HCT116 (cell line): ENCODE measurements around the gene DUSP14. TPM values are rescaled to one million over a fixed set of nuclear protein-coding genes. Genes with fewer than 3 reads are reported as not detected.

ENCODE experiments used
- ATAC-seq: fragments of 200-7000 bp; cut with Tn5 transposase; 2 replicates; pipeline ENCODE4 v1.9.1; 2020; ENCODE audit warnings: mild to moderate bottlenecking, moderate library complexity
- BruUV-seq: library from RNA; stranded (reverse); fragments of 400-500 nt; replicated peaks from 2 replicates; lab custom pipeline; 2021; lab: Mats Ljungman, UMichigan
- CTCF ChIA-PET: fragments of 300-600 bp; sonication (Branson Sonifier 250); formaldehyde crosslinking; loops from one replicate; lab custom pipeline; 2021; ENCODE audit warnings: antibody characterized with exemption; lab: Charles Lee
- POLR2A ChIA-PET: fragments of 300-600, 350-600 bp; sonication (Branson Sonifier 250); formaldehyde crosslinking; loops from one replicate; lab custom pipeline; 2021; ENCODE audit warnings: antibody characterized with exemption; lab: Charles Lee
- RAD21 ChIA-PET, 2 experiments: fragments of 300-600 bp; sonication (Branson Sonifier 250); formaldehyde crosslinking; loops; one replicate each; lab custom pipeline; 2023; ENCODE audit warnings: low total read pairs in 2 of 2; ENCODE audit not compliant: uncharacterized antibody in 2 of 2, unreplicated experiment in 2 of 2, low non-redundant PET in 1 of 2; lab: Charles Lee
- DNase-seq: peaks from one replicate; pipeline ENCODE4 v3.0.0-alpha.2; 2010; ENCODE audit warnings: low read depth, low spot score
- H2AFZ ChIP-seq: fragments of 200-600 bp; shearing (Covaris generic), sonication (generic); 2 replicates; pipeline ENCODE4 v1.6.1; 2017; ENCODE audit warnings: low read depth, mixed run types, mixed read lengths, antibody characterized with exemption, low read length; ENCODE audit not compliant: poor library complexity, severe bottlenecking
- H3K27ac ChIP-seq: 2 replicates; pipeline ENCODE4 v1.5.1; 2012; ENCODE audit warnings: low read depth, low read length
- H3K27me3 ChIP-seq: fragments of 200-600 bp; sonication (generic); 2 replicates; pipeline ENCODE4 v1.6.1; 2016; ENCODE audit warnings: mixed run types, low read length, mixed read lengths; ENCODE audit not compliant: insufficient read depth
- H3K36me3 ChIP-seq, 2 experiments: fragments of 200-500 bp in 1 of 2; fragments of 200-600 bp in 1 of 2; sonication (Bioruptor generic) in 1 of 2; sonication (generic) in 1 of 2; 2 replicates each; pipeline versions ENCODE4 v1.5.1 to v1.6.1; 2014 to 2016; ENCODE audit warnings: low read length in 2 of 2, inconsistent platforms in 1 of 2, mixed read lengths in 1 of 2, mixed run types in 1 of 2; ENCODE audit not compliant: insufficient read depth in 2 of 2, control insufficient read depth in 1 of 2
- H3K4me1 ChIP-seq, 2 experiments: fragments of 200-600 bp in 1 of 2; sonication (generic) in 1 of 2; 2 replicates each; pipeline versions ENCODE4 v1.5.1 to v1.6.1; 2012 to 2017; ENCODE audit warnings: low read length in 2 of 2, inconsistent platforms in 1 of 2, mild to moderate bottlenecking in 1 of 2, mixed read lengths in 1 of 2, mixed run types in 1 of 2, moderate library complexity in 1 of 2; ENCODE audit not compliant: insufficient read depth in 2 of 2, control insufficient read depth in 1 of 2
- H3K4me2 ChIP-seq: fragments of 200-600 bp; sonication (generic); 2 replicates; pipeline ENCODE4 v1.6.1; 2017; ENCODE audit warnings: mixed run types, low read length, mixed read lengths
- H3K4me3 ChIP-seq, 2 experiments: fragments of 200-600 bp in 1 of 2; sonication (generic) in 1 of 2; replicated peaks in 1 of 2; 2 replicates each; pipeline ENCODE4 v1.5.1; 2011 to 2016; ENCODE audit warnings: low read length in 2 of 2, control low read depth in 1 of 2, low read depth in 1 of 2, mild to moderate bottlenecking in 1 of 2, mixed read lengths in 1 of 2, mixed run types in 1 of 2
- H3K79me2 ChIP-seq: fragments of 200-600 bp; sonication (generic); 2 replicates; pipeline ENCODE4 v1.6.1; 2017; ENCODE audit warnings: mild to moderate bottlenecking, mixed run types, low read length, moderate library complexity, mixed read lengths; ENCODE audit not compliant: insufficient read depth
- H3K9ac ChIP-seq: fragments of 200-600 bp; sonication (generic); 2 replicates; pipeline ENCODE4 v1.6.1; 2016; ENCODE audit warnings: low read length, mixed read lengths
- H3K9me2 ChIP-seq: fragments of 200-600 bp; sonication (generic), shearing (Covaris generic); 2 replicates; pipeline ENCODE4 v1.6.1; 2017; ENCODE audit warnings: mixed run types, mild to moderate bottlenecking, moderate library complexity; ENCODE audit not compliant: insufficient read depth
- H3K9me3 ChIP-seq, 2 experiments: fragments of 200-500 bp in 1 of 2; fragments of 200-600 bp in 1 of 2; sonication (Bioruptor generic) in 1 of 2; sonication (generic) in 1 of 2; 2 replicates each; pipeline ENCODE4 v1.6.1; 2014 to 2017; ENCODE audit warnings: low read length in 2 of 2, mixed read lengths in 2 of 2, inconsistent platforms in 1 of 2, low read depth in 1 of 2, mild to moderate bottlenecking in 1 of 2, mixed run types in 1 of 2, moderate library complexity in 1 of 2; ENCODE audit not compliant: control insufficient read depth in 1 of 2, insufficient read depth in 1 of 2
- H4K20me1 ChIP-seq: fragments of 200-600 bp; sonication (generic), shearing (Covaris generic); 2 replicates; pipeline ENCODE4 v1.6.1; 2017; ENCODE audit warnings: mixed run types, mild to moderate bottlenecking, moderate library complexity; ENCODE audit not compliant: insufficient read depth
- CBX3 ChIP-seq: IDR thresholded peaks from 2 replicates; pipeline ENCODE4 v1.6.1; 2012; ENCODE audit warnings: low read depth
- CTCF ChIP-seq, 3 experiments: fragments of 200-600 bp in 1 of 3; sonication (generic) in 1 of 3; IDR thresholded peaks in 2 of 3; conservative IDR thresholded peaks in 1 of 3; 2 replicates each; pipeline ENCODE4 v1.5.1; 2012 to 2017; ENCODE audit warnings: low read depth in 2 of 3, low read length in 2 of 3, antibody characterized with exemption in 1 of 3, borderline replicate concordance in 1 of 3, control low read depth in 1 of 3, mild to moderate bottlenecking in 1 of 3, mixed read lengths in 1 of 3, mixed run types in 1 of 3, moderate library complexity in 1 of 3; ENCODE audit not compliant: insufficient read depth in 1 of 3
- EZH2phosphoT487 ChIP-seq: fragments of 200-600 bp; IDR thresholded peaks from 2 replicates; pipeline ENCODE4 v1.6.1; 2018; ENCODE audit warnings: antibody characterized with exemption, borderline replicate concordance
- FOSL1 ChIP-seq: IDR thresholded peaks from 2 replicates; pipeline ENCODE4 v1.6.1; 2012; ENCODE audit warnings: low read depth
- POLR2A ChIP-seq: IDR thresholded peaks from 2 replicates; pipeline ENCODE4 v1.7.0; 2011; ENCODE audit warnings: borderline replicate concordance; ENCODE audit not compliant: insufficient read depth, insufficient read length; ENCODE audit errors: extremely low read depth
- REST ChIP-seq: IDR thresholded peaks from 2 replicates; pipeline ENCODE4 v1.6.1; 2012; ENCODE audit warnings: low read depth
- SIN3A ChIP-seq: IDR thresholded peaks from 2 replicates; pipeline ENCODE4 v1.6.1; 2012; ENCODE audit warnings: low read depth
- SP1 ChIP-seq: IDR thresholded peaks from 2 replicates; pipeline ENCODE4 v1.6.1; 2012; ENCODE audit warnings: low read depth
- SRF ChIP-seq: IDR thresholded peaks from 2 replicates; pipeline ENCODE4 v1.6.1; 2012; ENCODE audit warnings: low read depth
- TCF7L2 ChIP-seq: IDR thresholded peaks from 2 replicates; pipeline ENCODE4 v1.7.0; 2011; ENCODE audit warnings: borderline replicate concordance, inconsistent platforms; ENCODE audit not compliant: insufficient read depth, insufficient read length; ENCODE audit errors: extremely low read depth
- YY1 ChIP-seq: IDR thresholded peaks from 2 replicates; pipeline ENCODE4 v1.6.1; 2011; ENCODE audit warnings: low read length, low read depth, moderate library complexity, mild to moderate bottlenecking; ENCODE audit not compliant: insufficient replicate concordance; ENCODE audit errors: extremely low read depth
- ZFX ChIP-seq: fragments of 450-650 bp; IDR thresholded peaks from 2 replicates; pipeline ENCODE4 v1.6.1; 2017
- ZNF274 ChIP-seq: fragments of 200-500 bp; sonication (Bioruptor generic); IDR thresholded peaks from 2 replicates; pipeline ENCODE4 v1.6.1; 2014; ENCODE audit warnings: mild to moderate bottlenecking, low read depth, low read length, inconsistent platforms
- intact Hi-C: fragments of 100-400 bp; cut with micrococcal nuclease; formaldehyde crosslinking; loops from 2 replicates; pipeline ENCODE4 v1.10.0; 2022
- total RNA-seq: library from RNA; stranded (reverse); gene quantifications from one replicate; pipeline ENCODE4 v1.2.1, GENCODE V29; 2021; ENCODE audit not compliant: unreplicated experiment

Gene DUSP14
- total RNA-seq, 1 experiment from 2014 or later: 27.6 TPM

GRCh38 chr17:37480427-37480826 is 9.3 kb upstream of the DUSP14 start:
- no peak for DNase-seq
- Histone ChIP-seq H3K9me2 (no peaks in the 10 kb centered on the region), H4K20me1 (no peaks in the 10 kb centered on the region), H3K4me2 (no peak overlapping the region)
- BruUV-seq: no TSS peak
- TF ChIP-seq ZNF274 (no peak), EZH2phosphoT487 (no peak), ZFX (no peak), POLR2A (no peak), SIN3A (no peak), CTCF (IDR thresholded peaks at IDR 0.05 in 2 of 3, conservative IDR thresholded peaks at IDR 0.05 in 1 of 3; ENCODE audit: borderline replicate concordance in 1 of 3, insufficient read depth in 1 of 3, low read depth in 2 of 3, low read length in 2 of 3) (no peak), TCF7L2 (no peak), CBX3 (no peak), FOSL1 (no peak), SRF (no peak), REST (no peak), SP1 (no peak), YY1 (no peak)
- TF ChIP-seq, all 23 proteins: peak for 0
- intact Hi-C loops: no loop called here
- RAD21 ChIA-PET: no interaction called here
- Histone ChIP-seq H2AFZ (no peak overlapping the region), H3K27me3 (no peaks in the 10 kb centered on the region), H3K36me3 (peaks cover 6 to 20% of the 10 kb centered on the region in 2 experiments; a peak in 1 of 4 replicates), H3K4me1 (peaks cover 22 to 35% of the 10 kb centered on the region in 2 experiments), H3K9me3 (no peaks in the 10 kb centered on the region), H3K4me3 (no peak overlapping the region), H3K9ac (no peak overlapping the region), H3K27ac (no peak overlapping the region), H3K79me2 (no peaks in the 10 kb centered on the region)
- ATAC-seq: no peak
- CTCF ChIA-PET: no interaction called here
- POLR2A ChIA-PET: no interaction called here
